Right lobe of liver (tissue), 4 donors: ENCODE results near the gene KLF11.

Source experiments
- CTCF ChIP-seq, 4 donors: fragments of 200-600 bp in 3 of 4; fragments of 450-650 bp in 1 of 4; IDR thresholded peaks; one replicate each; pipeline versions ENCODE4 v1.5.1 to v1.8.0; 2016 to 2022; ENCODE audit warnings: antibody characterized with exemption in 4 of 4, mild to moderate bottlenecking in 2 of 4
- POLR2A ChIP-seq: fragments of 450-650 bp; IDR thresholded peaks from one replicate; pipeline ENCODE4 v1.6.1; 2017; ENCODE audit warnings: antibody characterized with exemption, mild to moderate bottlenecking
- donor health status: DM: no; HTN: no; CAD: no.
- donor health status: DM: no; HTN: no; CAD: no.
- donor health status: DM: no; HTN: yes; CAD: no.

GRCh38 chr2:10043256-10043905 lies at the start of gene KLF11:
- no peak for TF ChIP-seq CTCF (IDR thresholded peaks at IDR 0.05)
- TF ChIP-seq POLR2A = peak; percentile 92
